T-helper 9 cell (primary cell): ENCODE measurements around the gene DUSP15.

Source experiments
- DNase-seq: peaks from one replicate; pipeline ENCODE4 v3.0.0-alpha.2; 2020

The DUSP15 gene

GRCh38 chr20:31859266-31859997 lies 10.9 kb downstream of the DUSP15 start:
- DNase-seq = no peak

DNA sequence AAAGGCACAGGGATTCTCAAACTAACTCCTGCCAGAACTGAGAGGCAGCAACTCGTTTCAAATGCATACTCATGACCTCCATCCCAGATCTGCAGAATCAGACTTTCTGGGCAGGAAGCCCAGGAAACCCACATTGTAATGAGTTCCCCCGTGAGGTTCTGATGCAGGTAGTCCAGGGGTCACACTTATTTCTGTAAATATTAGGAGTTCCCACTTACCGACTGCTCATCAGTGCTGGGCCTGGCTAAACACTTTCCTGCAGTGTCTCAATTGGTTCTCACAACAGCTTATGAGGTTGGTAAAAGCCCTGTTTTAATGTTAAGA lies 11.6 kb downstream of the DUSP15 start:
- no peak for DNase-seq

GRCh38 chr20:31857861-31858759 lies 12.2 kb downstream of the DUSP15 start:
- DNase-seq = no peak

GRCh38 chr20:31856516-31856915 lies 13.8 kb downstream of the DUSP15 start:
- DNase-seq = no peak

GRCh38 chr20:31853481-31853880 lies 16.8 kb downstream of the DUSP15 start:
- no peak for DNase-seq

GRCh38 chr20:31851240-31851955 lies 18.9 kb downstream of the DUSP15 start:
- DNase-seq = no peak

DNA sequence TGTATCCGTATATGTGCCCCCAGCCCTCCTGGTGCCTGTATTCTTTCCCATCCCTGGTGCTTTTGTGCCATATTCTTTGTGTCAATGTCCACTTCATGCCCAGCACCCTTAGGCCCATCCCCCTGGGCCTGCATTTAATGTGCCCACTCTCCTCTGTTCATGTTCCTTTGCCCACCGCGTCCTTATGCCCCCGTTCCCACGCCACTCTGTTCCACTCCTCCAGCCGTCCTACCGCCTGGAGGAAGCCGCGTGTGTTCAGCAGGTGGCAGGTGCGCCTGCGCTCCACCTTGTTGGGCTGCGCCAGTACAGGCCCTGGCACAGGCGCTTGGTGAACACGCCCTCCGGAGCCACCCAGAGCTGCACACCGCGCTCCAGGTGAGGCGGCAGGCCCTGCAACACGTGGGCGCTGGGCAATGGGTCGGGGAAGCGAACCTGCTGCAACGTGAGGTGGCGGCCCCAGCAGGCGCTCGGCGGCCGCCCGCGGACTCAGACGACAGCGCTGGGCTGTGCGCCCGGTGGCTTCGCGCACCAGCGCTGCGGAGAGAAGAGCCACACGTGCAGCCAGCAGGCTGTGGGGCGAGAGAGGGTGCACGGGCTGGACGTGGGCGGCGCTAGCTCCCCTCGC lies 20.9 kb downstream of the DUSP15 start:
- no peak for DNase-seq

DNA sequence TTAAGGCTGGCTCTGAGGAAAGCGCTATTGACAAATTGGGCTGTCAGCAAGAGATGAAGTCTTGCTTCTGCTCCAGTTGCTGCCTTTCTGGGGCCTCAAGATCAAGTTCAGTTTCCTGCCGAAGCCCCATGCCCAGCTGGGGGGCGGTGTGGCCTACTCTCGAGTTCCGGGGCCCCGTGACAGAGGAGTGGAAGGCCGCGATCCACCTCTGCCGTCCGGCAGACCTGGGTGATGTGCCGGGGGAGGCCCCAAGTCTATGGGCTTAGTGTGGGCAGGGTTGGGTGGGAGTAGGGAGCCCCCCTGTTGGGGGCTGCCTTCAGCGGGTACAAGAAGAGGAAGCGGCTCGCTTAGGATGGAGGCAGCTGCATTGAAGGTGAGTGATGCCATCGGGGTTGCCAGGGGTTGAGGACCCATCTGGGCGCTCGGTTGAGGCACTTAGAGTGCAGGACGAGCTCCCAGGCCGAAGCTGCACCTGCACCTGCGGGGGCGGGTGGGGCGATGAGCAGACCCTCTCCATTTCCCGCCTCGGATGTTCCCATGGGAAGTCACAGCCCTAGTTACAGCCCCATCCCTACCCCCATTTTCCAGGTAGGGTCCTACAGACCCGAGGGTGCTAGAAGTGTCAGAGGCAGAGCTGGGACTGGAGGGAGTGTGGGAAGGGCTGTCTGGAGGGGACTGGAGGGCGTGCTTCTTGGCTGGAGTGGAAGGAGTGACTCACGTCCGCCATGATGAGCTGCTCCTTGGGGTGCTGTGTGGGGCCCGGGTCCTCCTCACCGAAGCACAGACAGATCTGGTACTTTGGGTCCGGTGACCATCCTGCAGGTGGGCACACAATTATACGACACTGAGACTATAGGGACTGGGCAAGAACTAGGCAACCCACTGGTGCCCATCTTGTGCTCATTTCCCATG lies 22.0 kb downstream of the DUSP15 start:
- no peak for DNase-seq

GRCh38 chr20:31846793-31847138 lies 23.6 kb downstream of the DUSP15 start:
- DNase-seq = no peak

GRCh38 chr20:31845300-31845863 lies 24.9 kb downstream of the DUSP15 start, which contains the start of gene FOXS1:
FOXS1 (minus strand) TSS chr20:31845604; CDS start chr20:31845542, 62 bp downstream.
- DNase-seq = no peak

- no peak for DNase-seq
These were observed 25.5 kb downstream of the DUSP15 start for GRCh38 chr20:31844737-31845299.

GRCh38 chr20:31843881-31844280 lies 26.4 kb downstream of the DUSP15 start:
- no peak for DNase-seq

GRCh38 chr20:31843288-31843687 lies 27.0 kb downstream of the DUSP15 start:
- no peak for DNase-seq

GRCh38 chr20:31842471-31843157 lies 27.7 kb downstream of the DUSP15 start:
- no peak for DNase-seq

DNA sequence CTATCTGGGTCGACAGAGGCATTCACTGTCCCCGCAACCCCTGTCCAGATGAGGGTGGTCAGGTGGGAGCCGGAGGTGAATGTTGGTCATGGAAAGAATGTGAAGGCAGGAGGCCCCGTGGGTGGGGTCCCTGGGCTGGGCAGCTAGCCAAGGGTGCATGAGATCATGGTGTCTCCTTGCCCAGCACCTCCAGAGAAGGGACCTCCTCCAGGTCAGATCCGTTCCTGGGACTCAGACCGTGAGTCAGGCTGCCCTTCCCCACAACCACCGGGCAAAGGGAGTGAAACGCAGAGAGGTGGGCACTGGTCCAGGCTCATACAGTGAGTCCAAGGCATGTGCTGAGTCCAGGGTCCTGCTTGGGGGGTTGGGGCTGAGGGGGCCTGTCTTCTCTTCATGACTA lies 28.4 kb downstream of the DUSP15 start:
- no peak for DNase-seq

DNA sequence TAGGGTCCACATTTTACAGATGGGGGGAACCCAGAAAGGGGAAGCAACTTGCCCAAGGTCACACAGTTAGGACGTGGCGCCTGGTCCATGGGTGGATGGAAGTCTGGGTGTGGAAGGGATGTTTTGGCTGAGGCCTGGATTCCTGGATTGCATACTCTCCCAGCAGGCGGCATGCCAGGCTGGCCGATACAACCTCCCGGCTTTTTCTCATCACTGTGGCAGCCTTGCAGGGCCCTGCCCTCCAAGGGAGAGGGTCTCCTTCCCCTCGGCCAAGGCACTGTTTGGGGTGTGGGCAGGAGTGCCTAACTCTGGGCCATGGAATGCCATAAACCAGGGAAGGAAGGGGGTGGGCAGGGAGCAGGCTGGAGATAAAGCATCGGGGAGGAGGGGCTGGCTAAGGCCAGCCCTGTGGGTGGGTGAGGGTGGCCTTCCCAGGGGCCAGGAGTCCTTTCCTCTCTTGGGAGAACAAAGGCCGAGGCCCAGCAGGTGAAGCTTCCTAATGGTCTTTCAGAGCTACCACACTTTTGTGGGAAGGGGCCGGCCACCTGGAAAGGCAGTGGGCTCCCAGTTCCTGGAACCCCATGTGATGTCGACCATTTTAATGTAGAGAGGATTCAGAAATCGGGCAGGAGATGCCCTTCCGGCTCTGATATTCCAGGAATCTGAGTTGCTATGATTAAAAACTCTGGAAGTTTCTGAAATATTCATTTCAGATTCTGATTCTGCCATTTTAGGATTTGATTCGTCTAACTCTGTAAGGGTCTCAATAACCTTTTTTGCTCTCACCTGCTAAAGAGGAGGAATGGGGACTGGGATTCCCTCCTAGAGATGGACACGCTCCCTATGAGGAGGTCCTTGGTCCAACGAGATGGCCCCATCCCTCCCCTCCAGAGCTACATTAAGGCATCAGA lies 29.2 kb downstream of the DUSP15 start:
- DNase-seq = no peak

GRCh38 chr20:31839782-31840487 lies 30.4 kb downstream of the DUSP15 start:
- DNase-seq = no peak

- no peak for DNase-seq
These were observed 31.6 kb downstream of the DUSP15 start for GRCh38 chr20:31838646-31839292.
